HG02943 (cell line): Measurements from ENCODE around the gene RAC2.

Experiments used
- ATAC-seq: cut with Tn5 transposase; IDR thresholded peaks from one replicate; pipeline ENCODE4 v1.9.1; 2021; ENCODE audit warnings: mild to moderate bottlenecking, low read depth, moderate library complexity; ENCODE audit not compliant: unreplicated experiment

Gene RAC2

GRCh38 chr22:37276776-37277175 is 32.7 kb upstream of the RAC2 start:
- no peak for ATAC-seq

DNA sequence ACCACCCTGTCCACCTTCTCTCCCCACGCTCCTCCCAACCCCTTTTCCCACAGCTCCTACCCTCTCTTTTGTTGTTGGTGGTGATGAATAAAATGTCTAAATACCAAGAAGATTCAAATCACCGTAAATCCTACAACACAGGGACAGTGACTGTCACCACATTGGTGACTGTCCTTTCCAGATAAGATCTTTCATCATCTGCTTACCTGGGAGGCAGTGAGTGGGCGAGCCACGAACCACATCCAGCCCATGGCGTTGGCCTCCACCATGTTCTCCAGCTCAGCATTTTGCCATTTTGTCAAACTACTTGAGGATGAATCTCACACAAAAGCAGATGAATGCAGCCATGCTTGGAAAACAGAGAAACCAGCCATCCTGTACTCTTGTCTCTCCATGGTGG is 31.6 kb upstream of the RAC2 start:
- ATAC-seq: no peak

DNA sequence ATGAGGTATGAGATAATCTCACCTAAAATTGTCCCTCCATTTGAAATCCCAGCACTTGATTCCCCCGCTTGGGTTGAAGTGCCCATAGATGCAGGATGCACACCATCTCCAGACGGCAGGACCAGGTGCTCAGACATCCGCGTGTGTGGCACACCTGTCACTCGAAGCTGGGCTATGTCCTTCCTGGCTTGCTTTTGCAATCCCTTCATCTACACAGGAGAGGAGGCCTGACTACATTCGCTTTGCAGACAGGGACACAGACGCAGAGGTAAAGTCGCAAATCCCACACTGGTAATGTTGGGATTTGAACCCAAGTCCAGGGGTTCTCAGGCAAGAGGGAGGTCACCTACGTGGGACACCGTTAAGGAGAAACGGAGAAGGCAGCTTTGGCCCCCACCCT is 31.1 kb upstream of the RAC2 start:
- no peak for ATAC-seq

- ATAC-seq: no peak
Observed at GRCh38 chr22:37274380-37274862, 30.4 kb upstream of the RAC2 start.

DNA sequence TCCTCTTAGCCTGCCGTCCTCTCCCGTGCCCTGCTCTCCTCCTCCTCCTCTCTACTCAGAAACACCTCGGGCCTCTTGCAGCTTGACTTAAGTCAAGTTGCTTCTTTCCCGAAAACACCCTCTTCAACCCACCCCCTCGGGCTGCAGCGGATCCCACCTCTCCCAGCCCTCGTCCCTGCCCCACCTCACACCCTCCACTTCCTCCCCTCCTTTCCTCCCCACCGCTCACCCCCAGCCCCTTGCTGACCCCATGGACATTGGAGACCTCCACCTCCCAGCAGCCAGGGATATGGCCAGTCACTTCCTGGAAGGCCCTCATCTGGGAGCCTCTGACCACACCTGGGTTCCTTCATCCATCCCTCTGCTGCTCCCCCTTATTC is 29.8 kb upstream of the RAC2 start:
- no peak for ATAC-seq

DNA sequence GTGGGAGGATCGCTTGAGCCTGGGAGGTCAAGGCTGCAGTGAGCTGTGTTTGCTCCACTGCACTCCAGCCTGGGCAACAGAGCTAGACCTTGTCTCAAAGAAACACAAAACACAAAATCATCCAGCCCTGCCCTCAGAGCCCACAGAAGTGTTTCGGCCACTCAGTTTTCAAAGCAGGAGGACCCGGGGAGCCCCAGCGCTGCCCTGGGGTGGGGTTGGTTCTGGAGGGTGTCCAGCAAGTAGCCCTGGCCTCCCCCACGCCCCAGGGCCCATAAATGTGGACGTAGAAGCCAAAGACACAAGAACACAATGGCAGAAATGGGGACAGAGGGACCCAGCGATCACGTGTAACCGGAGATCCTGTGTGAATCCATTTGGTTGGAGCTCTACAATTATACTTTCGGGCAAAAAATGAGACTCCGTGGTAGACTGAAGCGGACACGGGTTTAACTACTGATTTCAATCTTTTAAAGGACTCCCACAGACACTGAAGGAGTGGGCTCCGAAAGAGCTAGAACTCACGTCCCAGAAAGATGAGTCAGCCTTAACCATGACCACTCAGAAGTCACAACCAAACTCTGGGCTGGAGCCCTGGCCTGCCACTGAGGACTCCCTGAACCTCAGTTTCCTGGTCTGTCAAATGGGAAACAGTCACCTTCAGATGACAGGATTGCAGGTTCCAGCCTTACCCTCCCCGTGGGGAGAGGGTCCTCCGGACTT is 29.2 kb upstream of the RAC2 start:
- no peak for ATAC-seq

DNA sequence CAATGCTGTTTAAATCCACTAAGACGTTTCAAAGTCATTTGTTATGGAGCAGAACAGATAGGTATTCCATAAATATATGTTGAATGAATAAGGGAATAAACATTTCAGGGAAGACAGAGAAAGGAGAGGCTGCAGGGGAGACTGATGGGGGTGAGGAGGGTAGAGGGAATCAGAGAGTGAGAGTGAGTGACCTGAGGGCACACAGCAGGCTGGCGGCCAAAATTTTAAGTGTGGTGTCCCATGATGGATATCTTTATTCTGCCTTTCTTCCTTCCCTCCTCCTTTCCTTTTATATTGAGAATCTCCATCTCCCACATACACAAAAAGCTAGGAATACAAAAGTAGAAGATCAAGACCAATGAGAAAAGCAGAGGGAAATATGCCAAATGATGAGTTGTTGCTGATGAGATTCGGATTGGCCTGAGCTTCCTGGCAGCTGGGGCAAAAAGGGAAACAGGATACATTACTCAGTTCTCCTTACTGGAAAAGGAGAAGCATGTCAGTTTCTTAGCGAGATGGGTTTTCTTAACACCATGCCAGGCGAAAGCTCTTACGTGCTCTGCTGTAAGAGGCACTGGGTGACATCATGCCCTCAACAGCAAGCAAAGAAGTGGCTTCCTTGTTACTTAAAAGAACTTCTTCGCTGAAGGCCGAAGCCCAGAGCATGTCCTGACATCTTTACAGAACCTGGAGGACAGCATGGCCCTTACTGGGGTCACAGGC is 27.0 kb upstream of the RAC2 start:
- no peak for ATAC-seq

DNA sequence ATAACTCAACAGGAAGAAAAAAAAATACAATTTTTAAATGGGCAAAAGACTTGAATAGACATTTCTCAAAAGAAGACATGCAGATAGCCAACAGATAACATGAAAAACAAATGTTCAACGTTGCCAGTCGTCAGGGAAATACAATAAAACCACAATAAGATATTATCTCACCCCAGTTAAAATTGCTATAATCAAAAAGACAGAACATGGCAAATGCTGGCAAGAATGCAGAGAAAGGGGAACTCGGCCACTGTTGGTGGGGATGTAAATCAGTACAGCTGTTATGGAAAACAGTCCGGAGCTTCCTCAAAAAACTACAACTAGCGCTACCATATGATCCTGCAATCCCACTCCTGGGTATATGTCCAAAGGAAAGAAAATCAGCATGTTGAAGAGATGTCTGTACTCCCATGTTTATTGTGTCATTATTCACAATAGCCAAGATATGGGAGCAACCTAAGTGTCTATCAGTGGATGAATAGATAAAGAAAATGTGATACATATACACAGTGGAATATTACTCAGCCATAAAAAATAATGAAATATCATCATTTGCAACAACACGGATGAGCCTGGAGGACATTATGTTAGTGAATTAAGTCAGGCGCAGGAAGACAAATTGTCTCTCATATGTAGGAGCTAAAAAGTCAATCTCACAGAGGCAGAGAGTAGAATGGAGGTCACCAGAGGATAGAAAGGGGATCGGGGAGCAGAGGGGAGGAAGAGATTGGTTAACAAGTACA is 26.0 kb upstream of the RAC2 start:
- ATAC-seq: no peak

- ATAC-seq: no peak
Observed at GRCh38 chr22:37267661-37268413, 23.8 kb upstream of the RAC2 start.

GRCh38 chr22:37267135-37267587 is 23.1 kb upstream of the RAC2 start:
- ATAC-seq: no peak

- no peak for ATAC-seq
Observed at GRCh38 chr22:37266581-37267134, 22.6 kb upstream of the RAC2 start.

- ATAC-seq: no peak
Observed at GRCh38 chr22:37263966-37264887, 20.2 kb upstream of the RAC2 start.

GRCh38 chr22:37262346-37262745 is 18.3 kb upstream of the RAC2 start:
- ATAC-seq: no peak

GRCh38 chr22:37260901-37261336 is 16.9 kb upstream of the RAC2 start:
- no peak for ATAC-seq

GRCh38 chr22:37260155-37260795 is 16.2 kb upstream of the RAC2 start:
- ATAC-seq: no peak

DNA sequence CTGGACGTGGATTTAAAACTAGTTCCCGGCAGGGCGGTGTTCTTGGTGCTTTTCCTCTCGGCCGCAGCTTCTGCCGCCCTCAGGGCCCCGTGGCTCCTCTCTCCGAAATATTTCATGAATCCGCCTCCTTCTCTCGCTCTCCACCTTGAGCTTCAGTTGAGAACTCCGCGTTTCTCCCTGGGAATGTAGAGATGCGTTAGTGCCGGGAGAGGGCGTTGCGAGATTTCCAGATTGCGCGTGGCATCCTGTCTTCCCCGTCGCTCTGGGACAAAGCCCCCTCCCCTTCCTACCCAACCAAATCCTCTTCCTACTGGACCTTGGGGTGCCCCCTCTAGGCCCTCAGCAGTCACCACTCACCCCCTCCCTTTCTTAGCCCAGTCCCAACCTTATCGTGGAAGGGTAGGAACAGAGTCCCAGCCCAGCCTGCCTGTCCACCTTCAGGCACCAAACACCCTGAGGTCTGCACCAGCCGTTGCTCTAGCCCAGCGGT is 15.5 kb upstream of the RAC2 start:
- no peak for ATAC-seq

GRCh38 chr22:37258753-37259401 is 14.8 kb upstream of the RAC2 start:
- no peak for ATAC-seq
